Fibroblast of skin of left quadriceps (primary cell): Measurements from ENCODE around the gene MACROD2.
"Not testable (repeated sequence)": the region's sequence is repeated elsewhere in the genome, so short reads cannot be mapped to it uniquely, and the experiment has no call there.

Source experiments
- DNase-seq, 2 experiments: peaks; one replicate each; pipeline ENCODE4 v3.0.0-alpha.2; 2013; ENCODE audit warnings: low read depth in 2 of 2

Gene MACROD2

DNA sequence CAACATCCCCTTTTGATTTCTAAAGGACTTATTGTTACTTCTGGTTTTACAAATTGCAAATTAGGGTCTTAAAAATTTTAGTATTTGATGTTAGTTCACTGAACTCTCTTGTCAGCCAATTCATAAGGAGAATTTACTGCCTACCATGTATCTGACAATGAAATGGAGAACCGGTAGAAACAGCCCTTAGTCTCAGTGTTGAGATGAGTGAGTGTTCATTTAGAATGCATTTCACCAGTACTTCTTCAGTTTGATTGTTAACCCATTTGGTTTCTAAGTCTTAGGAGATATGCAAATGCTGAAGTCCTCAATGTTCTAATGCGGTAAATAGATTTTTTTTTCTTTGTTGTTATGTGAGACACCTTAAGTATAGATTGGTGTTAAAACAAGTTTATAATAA is 958.4 kb downstream of the MACROD2 start:
- DNase-seq = no peak

DNA sequence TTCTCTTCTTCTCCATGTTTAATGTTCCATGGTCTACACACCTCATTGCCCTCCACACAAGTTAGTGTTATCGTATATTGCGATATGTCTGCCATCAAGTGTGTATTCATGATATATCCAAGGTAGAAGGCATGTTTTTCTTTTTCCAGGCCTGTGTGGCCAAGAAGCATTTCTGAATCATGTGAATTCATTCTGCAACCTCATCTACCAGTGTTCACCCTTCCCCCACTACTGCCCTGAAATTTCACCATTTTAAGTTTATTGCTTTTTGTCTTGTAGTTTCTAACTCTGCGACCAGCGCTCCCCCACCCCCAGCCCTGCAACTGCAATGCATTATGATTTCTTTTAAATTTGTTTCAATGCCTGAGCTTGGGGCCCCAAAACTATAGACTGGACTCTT is 960.1 kb downstream of the MACROD2 start:
- DNase-seq = peak in 1 of 2 experiments; percentile 17

DNA sequence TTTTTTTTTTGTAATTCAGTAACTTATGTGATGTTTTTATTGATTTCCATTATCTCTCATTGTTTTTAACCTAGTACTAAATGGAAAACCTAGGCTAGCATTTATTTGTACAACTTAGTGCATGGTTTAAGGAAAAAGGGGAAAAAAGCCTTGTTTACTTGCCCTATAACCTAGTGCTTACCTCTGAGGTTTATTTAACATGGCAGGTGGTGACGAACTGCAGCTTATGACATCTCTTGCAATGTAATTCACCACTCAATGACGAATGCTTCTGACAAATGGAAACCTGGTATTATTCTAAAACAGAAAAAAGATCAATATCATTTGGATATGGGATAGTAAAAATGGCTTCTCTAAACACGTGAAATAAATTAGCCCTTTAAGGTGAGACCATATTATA is 960.7 kb downstream of the MACROD2 start:
- no peak for DNase-seq

DNA sequence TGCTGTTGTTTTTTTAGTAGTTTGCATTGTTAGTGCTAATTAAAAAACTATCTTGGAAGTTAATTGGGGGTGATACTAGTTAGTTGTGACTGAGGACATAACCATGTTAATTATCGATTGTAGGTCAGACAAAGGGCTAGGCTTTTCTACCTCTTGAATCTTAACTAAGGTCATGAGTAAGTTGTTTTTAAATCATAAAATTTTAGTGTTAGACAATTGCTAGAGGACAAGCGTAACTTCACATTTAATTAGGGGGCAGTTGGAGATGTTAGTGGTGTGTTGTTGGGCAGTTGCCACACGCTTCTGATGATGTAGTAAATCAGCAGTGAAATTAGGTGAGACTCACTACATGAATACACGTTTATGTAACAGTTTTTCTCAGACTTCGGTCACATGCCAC is 961.2 kb downstream of the MACROD2 start:
- DNase-seq = no peak

DNA sequence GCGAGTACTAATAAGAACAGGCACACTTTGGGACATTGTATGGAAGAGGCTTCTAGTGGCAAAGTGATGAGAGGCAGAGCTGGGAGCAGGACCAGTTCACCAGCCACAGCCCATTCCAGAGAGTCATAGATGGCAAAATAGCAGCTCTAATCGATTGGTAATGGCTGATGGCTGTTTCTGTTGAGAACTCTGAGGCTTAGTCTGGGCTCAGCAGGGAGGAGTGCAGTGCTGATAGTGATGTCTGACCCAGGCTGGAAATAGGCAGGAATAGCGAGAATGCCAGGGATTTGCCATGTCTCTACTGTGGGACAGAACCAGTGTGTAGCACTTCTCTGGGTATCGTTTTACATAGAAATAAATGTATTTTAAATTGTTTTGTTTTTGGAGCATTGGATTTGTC is 962.1 kb downstream of the MACROD2 start:
- no peak for DNase-seq

DNA sequence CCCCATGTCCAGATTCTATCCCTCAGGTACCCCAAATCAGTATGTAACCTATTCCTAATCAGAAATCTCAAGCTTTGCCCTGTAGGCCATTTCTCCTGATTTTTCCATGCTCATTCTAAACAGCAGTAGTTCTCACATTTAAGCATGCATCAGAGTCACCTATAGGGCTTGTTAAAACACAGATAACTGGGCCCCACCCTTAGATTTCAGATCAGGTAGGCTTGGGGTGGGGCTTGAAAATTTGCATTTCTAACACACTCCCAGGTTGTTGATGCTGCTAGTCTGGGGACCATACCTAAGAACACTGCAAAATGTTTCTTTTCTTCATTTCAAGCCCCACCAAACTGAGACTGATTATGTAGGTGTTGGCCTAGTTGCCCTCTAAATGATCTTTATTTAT is 963.3 kb downstream of the MACROD2 start:
- DNase-seq = no peak

DNA sequence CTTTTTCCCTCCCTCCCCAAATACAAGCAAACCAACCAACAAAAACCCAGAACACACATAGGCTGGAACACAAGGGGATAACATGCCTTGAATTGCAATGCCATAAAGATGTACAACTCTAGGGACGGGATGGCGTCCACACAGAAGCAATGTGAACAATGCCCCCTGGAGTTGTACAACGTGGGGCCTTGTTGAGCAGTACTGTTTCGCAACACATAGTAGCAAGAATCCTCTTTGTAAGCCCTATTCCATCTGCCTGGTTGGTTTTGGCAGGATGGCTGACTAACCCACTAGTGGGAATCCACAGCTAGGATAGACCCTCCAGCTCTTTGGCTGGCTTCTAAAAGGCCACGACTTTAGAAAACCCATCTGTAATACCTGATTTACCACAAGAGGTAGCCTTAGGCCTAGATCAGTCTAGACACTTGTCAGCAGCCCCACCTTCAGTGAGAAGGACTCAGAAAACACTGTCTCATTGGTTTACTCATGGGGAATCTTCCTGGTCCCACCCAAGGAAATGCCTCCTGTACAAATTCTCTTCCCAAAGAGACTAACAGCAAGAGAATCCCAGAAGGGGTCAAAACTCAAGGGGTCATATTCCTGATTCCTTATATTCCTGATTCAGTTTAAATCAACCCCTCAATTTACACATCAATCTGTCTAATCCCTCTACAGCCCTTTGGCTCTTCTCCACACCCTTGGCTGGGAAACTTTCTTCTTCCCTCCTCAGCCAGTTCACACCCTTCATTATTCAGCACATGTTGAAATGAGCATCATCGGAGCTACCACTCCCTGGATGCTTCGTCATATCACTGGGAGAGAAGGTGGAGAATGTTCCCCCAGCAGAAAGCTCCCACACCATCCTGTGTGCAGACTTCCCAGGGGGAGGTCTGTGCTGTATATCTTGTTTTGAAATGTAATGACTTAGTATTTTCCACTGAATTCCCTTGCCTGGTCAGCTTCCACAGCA is 964.5 kb downstream of the MACROD2 start:
- no peak for DNase-seq

DNA sequence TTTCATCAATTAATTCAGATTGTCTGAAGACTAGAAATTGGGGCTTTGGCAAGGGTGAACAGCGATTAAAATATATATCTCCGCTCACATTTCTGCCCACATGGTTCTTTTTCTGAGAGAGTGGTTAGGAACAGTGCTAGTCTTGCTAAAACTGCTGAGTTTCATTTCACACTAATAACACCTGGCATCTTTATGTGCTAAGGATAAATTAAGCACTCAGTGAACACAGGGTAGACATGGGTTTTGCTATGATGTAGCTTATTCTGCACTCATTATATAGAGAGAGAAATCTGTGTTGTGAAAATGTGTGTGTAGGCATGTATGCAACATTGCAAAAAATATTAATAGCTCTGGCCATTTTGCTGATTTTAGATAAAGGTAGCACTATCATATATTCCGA is 965.5 kb downstream of the MACROD2 start:
- DNase-seq = no peak

DNA sequence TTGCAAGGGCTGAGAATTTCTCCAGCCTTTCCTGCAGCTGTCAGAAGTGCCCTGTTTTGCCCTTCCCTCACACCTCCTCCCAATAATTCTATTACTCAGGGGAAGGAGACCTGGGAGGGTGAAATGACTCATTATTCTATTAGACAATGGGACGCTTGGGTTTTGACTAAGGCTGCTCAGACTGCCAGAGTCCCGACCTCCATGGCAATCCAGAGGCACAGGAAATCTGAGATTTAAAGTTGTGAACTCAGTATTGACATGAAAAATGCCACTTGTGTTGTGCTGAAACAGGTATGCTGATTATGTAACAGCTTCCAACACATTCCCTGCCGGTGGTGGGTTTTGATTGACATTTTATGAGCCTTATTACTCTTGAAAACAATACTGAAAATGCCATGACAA is 967.9 kb downstream of the MACROD2 start:
- DNase-seq = peak in 1 of 2 experiments; percentile 13

DNA sequence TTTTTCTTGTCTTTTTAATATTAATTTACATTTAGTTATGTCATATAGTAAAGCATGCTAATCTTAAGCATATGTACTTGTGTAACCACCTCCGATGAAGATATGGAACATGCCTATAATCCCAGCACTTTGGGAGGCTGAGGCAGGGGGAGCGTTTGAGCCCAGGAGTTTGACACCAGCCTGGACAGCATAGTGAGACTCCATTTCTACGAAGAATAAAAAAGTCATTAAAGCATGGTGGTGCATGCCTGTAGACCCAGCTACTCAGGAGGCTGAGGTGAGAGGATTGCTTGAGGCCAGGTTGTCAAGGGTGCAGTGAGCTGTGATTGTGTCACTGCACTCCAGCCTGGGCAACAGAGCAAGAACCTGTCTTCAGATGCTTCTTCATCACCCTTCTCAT is 970.9 kb downstream of the MACROD2 start:
- no peak for DNase-seq

DNA sequence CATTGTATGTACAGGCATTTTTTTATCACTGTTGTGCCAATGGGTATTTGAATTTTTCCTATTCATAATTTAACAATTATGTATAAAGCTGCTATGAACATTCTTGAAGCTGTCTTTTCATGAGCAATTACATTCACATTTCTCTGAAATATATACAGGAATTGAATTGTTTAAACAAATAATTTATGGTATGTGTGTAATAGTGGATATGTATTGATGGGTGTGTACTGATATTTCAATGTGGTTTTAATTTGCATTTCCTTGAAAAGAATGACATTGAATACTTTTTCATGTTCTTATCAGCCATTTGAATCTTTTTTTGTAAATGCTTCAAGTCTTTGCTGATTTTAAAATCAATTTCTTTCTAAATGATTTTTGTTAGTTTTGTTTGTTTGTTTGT is 971.5 kb downstream of the MACROD2 start:
- DNase-seq = no peak

DNA sequence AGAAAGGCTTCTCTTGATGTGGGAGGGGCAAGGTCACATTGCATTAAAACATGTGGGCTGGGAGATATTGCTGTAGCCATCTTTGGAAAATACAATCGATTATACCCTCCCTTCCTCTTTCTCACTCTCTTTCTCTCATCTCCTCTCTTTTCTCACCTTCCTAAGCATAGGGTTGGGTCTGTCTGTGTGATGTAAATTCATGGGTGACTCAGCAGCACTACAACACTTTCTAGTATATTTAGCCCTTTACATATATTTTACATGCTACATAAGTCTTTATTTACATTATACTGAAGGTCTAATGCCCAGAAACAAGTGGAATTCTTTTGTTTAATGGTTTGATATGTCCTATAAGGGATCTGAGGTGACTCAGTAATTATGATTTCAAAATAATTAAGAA is 976.9 kb downstream of the MACROD2 start:
- DNase-seq = no peak

DNA sequence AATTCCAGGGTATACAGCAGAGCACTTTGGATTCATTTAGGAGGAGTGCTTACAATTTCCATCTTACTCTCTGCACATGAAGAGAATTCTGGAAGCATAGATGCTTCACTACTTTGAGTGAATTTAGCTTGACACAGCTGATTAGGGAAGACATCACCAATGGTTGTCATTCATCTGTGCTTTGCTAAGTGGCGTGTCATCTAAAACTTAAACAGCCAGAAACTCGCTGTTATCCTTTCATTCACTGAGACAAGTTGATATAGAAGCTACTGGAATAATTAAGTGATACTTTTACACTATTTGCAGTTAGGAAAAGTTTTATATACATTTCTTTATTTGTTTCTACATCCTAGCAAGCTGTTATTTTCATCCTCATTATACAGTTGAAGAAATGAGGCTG is 977.4 kb downstream of the MACROD2 start:
- DNase-seq = no peak

DNA sequence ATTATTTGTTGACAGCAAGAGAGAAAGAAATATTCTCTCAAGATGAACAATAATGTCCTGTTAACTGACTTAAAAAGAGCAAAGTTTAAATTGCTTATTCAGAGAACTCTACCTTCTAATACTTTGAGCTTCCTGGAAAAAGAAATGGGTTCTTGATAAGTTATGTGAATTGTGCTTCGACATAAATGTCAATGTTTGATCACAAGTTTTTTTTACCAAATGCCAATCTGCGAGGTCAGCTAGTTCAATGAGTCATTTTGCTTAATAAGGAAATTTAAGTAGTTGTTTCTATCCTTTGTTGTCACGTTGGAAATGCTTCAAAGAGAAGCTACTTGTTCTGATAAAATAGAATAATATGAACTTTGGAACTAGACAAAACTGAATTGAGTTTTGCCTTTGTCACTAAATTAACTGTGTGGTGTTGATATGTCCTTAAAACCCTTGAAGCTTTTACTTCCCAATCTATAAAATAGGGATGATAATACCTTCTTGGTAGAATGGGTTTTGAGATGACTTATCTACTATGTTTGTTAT is 984.2 kb downstream of the MACROD2 start:
- no peak for DNase-seq

DNA sequence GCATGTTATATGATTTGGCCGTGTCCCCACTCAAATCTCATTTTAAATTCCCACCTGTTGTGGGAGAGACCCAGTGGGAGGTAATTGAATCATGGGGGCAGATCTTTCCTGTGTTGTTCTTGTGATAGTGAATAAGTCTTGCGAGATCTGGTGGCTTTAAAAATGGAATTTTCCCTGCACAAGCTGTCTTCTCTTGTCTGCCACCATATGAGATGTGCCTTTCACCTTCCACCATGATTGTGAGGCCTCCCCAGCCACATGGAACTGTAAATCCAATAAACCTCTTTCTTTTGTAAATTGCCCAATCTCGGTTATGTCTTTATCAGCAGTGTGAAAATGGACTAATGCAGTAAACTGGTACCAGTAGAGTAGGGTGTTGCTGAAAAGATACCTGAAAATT is 986.2 kb downstream of the MACROD2 start:
- DNase-seq = not testable (repeated sequence)

DNA sequence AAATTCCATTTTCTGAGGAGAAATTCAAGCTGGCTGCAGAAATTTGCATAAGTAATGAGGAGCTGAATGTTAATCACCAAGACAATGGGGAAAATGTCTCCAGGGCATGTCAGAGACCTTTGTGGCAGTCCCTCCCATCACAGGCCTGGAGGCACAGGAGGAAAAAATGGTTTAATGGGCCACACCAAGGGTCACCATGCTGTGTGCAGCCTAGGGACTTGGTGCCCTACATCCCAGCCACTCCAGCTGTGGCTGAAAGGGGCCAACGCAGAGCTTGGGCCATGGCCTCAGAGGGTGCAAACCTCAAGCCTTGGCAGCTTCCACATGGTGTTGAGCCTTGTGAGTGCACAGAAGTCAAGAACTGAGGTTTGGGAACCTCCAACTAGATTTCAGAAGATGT is 987.0 kb downstream of the MACROD2 start:
- DNase-seq = not testable (repeated sequence)

DNA sequence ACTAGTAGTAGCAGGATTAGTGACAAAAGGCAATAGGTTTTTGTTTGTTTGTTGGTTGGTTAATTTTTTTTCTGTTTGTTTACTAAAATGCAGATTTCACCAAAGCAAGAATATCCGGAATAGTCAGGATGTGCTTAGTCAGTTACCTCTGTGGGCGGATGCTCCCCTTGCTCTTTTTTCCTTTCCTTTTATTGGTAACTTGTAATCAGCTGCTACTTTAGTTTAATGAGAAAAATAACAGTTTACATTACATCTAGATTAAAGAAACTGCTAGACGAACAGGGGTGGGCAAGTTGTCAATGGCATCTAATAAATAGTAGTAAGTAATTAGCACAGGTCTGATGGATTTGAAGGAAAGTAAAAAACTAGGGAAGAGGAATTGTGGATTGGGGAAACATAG is 989.0 kb downstream of the MACROD2 start:
- no peak for DNase-seq

DNA sequence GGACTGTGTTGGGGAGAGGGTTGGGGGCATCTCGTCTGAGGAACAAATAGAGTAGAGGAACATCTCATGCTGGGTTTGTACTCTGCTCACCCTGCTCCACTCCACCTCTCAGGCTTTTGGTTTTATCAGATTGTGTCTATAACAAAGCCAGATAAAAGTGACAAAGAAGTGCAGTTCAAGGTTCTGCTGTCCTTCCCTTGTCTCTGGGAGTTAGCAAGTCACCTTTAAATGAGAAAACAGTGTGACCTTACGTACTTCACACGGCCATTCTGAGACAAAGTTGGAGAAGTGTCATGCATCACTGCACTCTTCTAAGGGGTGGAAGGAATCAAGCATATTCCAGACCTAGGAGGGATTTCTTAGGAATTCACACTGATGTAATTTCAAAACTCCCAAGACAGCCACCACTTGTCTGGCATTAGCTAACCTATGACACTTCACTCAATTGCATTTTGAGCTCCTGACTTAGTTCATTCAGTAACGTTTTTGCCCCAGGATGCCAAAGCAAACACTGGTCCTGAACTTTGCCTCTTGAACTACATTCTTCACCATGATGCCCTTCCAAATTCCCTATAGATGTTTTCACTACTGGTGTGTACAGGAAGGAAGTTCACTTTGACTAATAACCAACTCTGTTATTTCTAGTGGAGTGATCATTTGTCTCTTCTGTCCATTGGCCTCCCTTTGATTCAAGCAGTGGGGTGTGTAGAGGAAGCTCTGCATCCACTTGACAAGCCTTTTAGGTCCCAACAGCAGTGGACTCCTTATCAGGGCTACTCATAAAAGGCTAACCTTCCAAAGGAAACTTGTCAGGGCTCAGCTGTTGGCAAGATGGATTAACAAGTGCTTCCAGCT is 989.7 kb downstream of the MACROD2 start:
- DNase-seq = no peak

DNA sequence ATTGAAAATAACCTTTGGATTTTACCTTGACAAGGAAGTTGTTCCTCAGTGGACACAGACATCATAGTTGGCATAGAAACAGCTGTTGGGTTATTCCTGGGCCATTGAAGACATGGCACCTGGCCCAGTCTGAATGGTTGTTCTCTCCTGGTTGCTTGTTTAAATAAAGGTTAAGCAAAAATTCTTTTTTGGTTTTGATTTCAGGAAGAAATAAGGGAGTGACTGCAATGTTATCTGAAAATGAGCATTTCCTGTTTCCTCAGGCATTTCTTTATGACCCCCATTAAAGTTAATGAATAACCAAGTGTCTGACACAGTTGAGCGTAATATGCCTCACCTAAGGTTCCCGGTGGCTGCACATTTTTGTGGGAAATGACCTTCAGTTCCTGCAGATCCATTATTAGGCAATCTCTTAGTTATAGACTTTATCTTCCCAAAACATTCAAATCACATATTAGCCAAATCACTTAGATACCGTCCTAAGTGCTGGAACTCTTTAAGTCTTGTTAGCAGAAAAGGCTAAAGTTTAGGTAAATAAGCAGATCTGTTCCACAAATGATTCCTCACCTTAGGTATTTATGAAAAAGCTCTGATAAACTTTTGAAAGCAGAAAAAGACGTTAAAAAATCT is 990.8 kb downstream of the MACROD2 start:
- DNase-seq = no peak

DNA sequence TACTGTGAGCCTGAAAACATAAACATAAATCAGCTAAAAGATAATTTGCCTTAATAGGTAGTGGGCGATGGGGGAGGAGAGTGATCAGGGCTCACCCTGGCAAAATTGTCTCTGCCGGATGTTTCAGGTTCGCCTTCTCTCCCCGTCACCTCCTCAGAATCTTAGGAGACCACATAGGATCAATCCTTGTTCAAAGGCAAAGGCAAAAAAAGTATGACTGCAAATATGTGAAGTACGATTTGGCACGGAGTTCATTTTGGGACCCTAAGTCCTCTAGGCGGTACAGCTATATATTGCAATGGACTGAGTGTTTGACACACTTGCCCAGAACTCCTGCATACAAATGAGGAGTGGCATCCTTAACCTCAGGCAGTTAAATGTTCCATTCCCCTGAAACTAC is 991.3 kb downstream of the MACROD2 start:
- DNase-seq = no peak

DNA sequence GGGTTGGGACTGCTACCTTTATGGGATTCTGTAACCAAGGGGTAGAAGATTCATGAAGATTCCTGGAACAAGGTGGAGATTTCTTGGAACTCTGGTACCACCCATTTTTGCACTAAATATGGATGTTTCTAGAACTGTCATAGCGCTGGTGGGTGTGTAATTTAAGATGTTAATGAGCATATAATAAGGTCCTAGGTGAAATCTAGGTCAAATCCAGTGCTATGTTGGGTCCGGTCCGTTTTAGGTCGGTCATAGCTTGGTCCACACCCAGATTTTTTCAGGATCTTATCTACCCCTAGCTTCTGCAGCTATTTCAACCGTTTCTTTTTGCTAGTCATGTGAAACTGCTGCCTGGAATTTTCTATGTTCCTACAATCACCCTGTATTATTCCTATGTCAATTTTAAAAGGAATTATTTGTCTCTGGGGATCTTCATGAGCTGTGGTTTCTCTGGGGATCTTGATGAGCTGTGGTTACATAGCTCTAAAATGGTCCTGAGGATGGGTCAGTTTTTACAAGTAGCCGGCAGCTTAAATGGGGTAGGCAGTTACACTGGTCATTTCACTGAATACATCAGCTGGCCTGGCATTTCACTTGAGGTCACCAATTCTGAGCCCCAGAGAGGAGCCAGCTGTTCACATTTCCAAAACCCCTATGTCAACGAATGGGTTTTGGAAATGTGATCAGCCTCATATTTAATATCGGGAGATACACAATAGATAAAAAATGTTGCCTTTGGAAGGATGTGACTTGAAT is 994.4 kb downstream of the MACROD2 start:
- no peak for DNase-seq
